Spleen (tissue), 11 donors: ENCODE measurements around the gene THY1. TPM values are rescaled to one million over a fixed set of nuclear protein-coding genes. Genes with fewer than 3 reads are reported as not detected.

Source experiments
- DNase-seq: peaks from one replicate; pipeline ENCODE4 v3.0.0-alpha.2; 2020
- H3K27ac ChIP-seq, 8 donors: fragments of 200-600 bp; sonication (generic) in 7 of 8; 1 replicate in 4 of 8; 2 replicates in 4 of 8; pipeline versions ENCODE4 v1.5.0 to v1.8.0; 2016 to 2021; ENCODE audit warnings: inconsistent platforms in 4 of 8, mild to moderate bottlenecking in 4 of 8, moderate library complexity in 1 of 8
- H3K27me3 ChIP-seq, 7 donors: fragments of 200-600 bp; sonication (generic) in 6 of 7; replicated peaks in 1 of 7; 1 replicate in 4 of 7; 2 replicates in 3 of 7; pipeline versions ENCODE4 v1.5.0 to v1.8.0; 2016 to 2021; ENCODE audit warnings: inconsistent platforms in 3 of 7, mild to moderate bottlenecking in 1 of 7
- H3K36me3 ChIP-seq, 6 donors: fragments of 200-600 bp; sonication (generic) in 5 of 6; 1 replicate in 4 of 6; 2 replicates in 2 of 6; pipeline versions ENCODE4 v1.5.0 to v1.8.0; 2016 to 2021; ENCODE audit warnings: inconsistent platforms in 2 of 6
- H3K4me1 ChIP-seq, 6 donors: fragments of 200-600 bp; sonication (generic) in 5 of 6; 1 replicate in 3 of 6; 2 replicates in 3 of 6; pipeline versions ENCODE4 v1.5.0 to v1.8.0; 2016 to 2021; ENCODE audit warnings: inconsistent platforms in 3 of 6
- H3K4me3 ChIP-seq, 8 donors: fragments of 200-600 bp; sonication (generic) in 7 of 8; 1 replicate in 4 of 8; 2 replicates in 4 of 8; pipeline versions ENCODE4 v1.5.0 to v1.8.0; 2016 to 2021; ENCODE audit warnings: inconsistent platforms in 4 of 8, mild to moderate bottlenecking in 4 of 8, moderate library complexity in 2 of 8
- H3K9me3 ChIP-seq, 8 donors: fragments of 200-600 bp; sonication (generic) in 7 of 8; 1 replicate in 4 of 8; 2 replicates in 4 of 8; pipeline versions ENCODE4 v1.5.0 to v1.8.0; 2016 to 2021; ENCODE audit warnings: inconsistent platforms in 4 of 8
- POLR2A ChIP-seq, 3 donors: fragments of 450-650 bp; IDR thresholded peaks; one replicate each; pipeline ENCODE4 v1.5.1; 2017; ENCODE audit warnings: antibody characterized with exemption in 3 of 3, mild to moderate bottlenecking in 1 of 3
- POLR2AphosphoS5 ChIP-seq, 3 donors: sonication (generic); formaldehyde crosslinking; IDR thresholded peaks; one replicate each; pipeline ENCODE4 v1.5.1; 2017; ENCODE audit warnings: antibody characterized with exemption in 3 of 3
- WGBS, 5 donors: extraction: QIAGEN DNeasy Blood & Tissue Kit in 3 of 5; methylation state at CpG; one replicate each; pipeline versions ENCODE4 v1.1.5 to v1.1.7; 2013 to 2018; 5-methylcytosine and 5-hydroxymethylcytosine counted together
- intact Hi-C: fragments of 100-400 bp; cut with DNase I; formaldehyde crosslinking; loops from one replicate; pipeline ENCODE4 v1.15.0; 2023; ENCODE audit warnings: low total_unique reads
- polyA plus RNA-seq, 3 donors: library from polyadenylated mRNA; stranded (reverse); fragments of 200-250 nt; gene quantifications; one replicate each; pipeline ENCODE4 v1.2.1, GENCODE V29; 2013
- total RNA-seq, 7 donors: library from RNA; depleted of rRNA in 3 of 7; stranded (reverse); fragments of >200 nt in 3 of 7; fragmentation: NEBNext Ultra II Directional in 4 of 7; extraction: Animal tissue kit (Norgen Biotek cat#: 25700) in 4 of 7; gene quantifications; one replicate each; pipeline versions ENCODE4 v1.1.0 to v1.2.1, GENCODE V29; 2016 to 2021
- TF ChIP-seq, protein P1 (sequence below), 11 experiments: fragments of 200-600 bp in 7 of 11; fragments of 450-650 bp in 4 of 11; sonication (generic) in 4 of 11; IDR thresholded peaks in 8 of 11; conservative IDR thresholded peaks in 3 of 11; 1 replicate in 7 of 11; 2 replicates in 4 of 11; pipeline versions ENCODE4 v1.4.0 to v1.8.0; 2016 to 2021; ENCODE audit warnings: antibody characterized with exemption in 11 of 11, inconsistent platforms in 4 of 11, mild to moderate bottlenecking in 1 of 11
- donor health status: healthy with polysubstance abuse.
- donor health status: DM: no; HTN: no; CAD: no; lungs with moderate emphysema.
- donor health status: DM: no; HTN: no; CAD: no.
- donor health status: Bipolar disorder and iron deficiency.
- donor health status: healthy.
- donor health status: DM: no; HTN: no; CAD: no.
- donor health status: DM: yes; HTN: yes; CAD: no.

Gene THY1
- total and polyA plus RNA-seq, 10 donors: 6.1 to 29.4 (median 14.2) TPM

- Histone ChIP-seq H3K4me3 (no peak overlapping the region), H3K4me1 (peaks cover 6 to 31% (median 20%) of the 10 kb centered on the region in 6 donors), H3K27ac (no peak overlapping the region), H3K27me3 (peaks cover 0 to 54% (median 36%) of the 10 kb centered on the region in 7 donors), H3K9me3 (peaks cover 0 to 3% (median 0%) of the 10 kb centered on the region in 8 donors), H3K36me3 (no peaks in the 10 kb centered on the region)
- no peak for TF ChIP-seq POLR2AphosphoS5 (IDR thresholded peaks at IDR 0.05)
- DNase-seq: no peak
- intact Hi-C loops: no loop called here
- WGBS, 5 donors: 79 to 99% (median 87%) methylated on average over 4 of the region's 4 CpGs
Observed at GRCh38 chr11:119418759-119419158, 4.2 kb downstream of the THY1 start.

GRCh38 chr11:119417726-119418540, 5.0 kb downstream of the THY1 start:
- peaks cover 0 to 46% (median 28%) of the 10 kb centered on the region in 7 donors for H3K27me3 ChIP-seq
- H3K36me3 ChIP-seq: no peaks in the 10 kb centered on the region
- no peak overlapping the region for H3K27ac ChIP-seq
- TF ChIP-seq POLR2A (IDR thresholded peaks at IDR 0.05): no peak
- no peak for TF ChIP-seq POLR2AphosphoS5 (IDR thresholded peaks at IDR 0.05)
- TF ChIP-seq, protein P1, sequence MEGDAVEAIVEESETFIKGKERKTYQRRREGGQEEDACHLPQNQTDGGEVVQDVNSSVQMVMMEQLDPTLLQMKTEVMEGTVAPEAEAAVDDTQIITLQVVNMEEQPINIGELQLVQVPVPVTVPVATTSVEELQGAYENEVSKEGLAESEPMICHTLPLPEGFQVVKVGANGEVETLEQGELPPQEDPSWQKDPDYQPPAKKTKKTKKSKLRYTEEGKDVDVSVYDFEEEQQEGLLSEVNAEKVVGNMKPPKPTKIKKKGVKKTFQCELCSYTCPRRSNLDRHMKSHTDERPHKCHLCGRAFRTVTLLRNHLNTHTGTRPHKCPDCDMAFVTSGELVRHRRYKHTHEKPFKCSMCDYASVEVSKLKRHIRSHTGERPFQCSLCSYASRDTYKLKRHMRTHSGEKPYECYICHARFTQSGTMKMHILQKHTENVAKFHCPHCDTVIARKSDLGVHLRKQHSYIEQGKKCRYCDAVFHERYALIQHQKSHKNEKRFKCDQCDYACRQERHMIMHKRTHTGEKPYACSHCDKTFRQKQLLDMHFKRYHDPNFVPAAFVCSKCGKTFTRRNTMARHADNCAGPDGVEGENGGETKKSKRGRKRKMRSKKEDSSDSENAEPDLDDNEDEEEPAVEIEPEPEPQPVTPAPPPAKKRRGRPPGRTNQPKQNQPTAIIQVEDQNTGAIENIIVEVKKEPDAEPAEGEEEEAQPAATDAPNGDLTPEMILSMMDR (IDR thresholded peaks at IDR 0.05 in 8 of 11, conservative IDR thresholded peaks at IDR 0.05 in 3 of 11): no peak
- intact Hi-C loops: no loop called here
- DNase-seq: no peak
- WGBS, 5 donors: 71 to 78% (median 76%) methylated on average over 15 to 19 of the region's 19 CpGs
- H3K4me1 ChIP-seq: peaks cover 6 to 24% (median 15%) of the 10 kb centered on the region in 6 donors
- H3K9me3 ChIP-seq: peaks cover 0 to 3% (median 0%) of the 10 kb centered on the region in 8 donors
- no peak overlapping the region for H3K4me3 ChIP-seq

DNA sequence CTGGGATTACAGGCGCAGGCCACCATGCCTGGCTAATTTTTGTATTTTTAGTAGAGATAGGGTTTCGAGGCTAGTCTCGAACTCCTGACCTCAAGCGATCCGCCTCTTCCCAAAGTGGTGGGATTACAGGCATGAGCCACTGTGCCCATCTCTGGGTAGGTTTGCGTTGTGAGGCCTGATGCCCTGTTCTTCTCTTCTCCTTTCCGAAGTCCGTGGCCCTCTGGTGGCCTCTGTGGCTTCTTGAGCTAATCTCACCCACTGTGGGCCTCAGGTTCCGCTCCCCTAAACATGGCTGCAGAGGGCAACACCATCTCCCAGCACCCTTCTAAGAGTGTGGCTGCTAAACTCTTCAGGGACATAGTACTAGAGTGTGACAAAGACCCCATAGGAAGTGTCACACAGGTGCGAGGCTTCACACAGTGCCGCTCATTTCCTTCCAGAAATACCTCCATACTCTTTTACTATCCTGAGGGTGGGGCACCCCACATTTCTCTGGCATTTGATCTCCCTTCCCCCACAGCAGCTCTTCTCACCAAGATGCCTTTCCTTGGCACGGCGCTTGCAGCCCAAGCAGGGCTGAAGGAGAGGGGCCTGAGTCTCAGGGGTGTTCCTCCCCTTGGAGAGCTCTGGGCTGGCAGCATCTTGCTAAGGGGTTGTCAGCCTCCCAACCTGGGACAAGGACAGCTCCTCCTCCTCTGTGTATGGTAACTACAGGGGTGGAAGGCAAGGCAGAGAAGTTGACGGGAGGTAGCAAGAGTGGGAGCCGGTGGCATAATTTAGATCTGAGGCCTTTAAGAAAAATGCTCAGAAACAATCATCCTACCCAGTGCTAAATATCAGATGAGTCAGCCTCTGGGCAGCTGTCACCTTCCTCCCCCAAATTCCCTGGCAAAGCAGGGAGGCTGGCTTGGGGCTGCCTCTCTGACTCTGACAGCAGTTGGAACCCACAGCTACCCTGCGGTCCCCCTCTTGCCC, 6.1 kb downstream of the THY1 start:
- Histone ChIP-seq H3K4me1 (peaks cover 0 to 14% (median 4%) of the 10 kb centered on the region in 6 donors), H3K36me3 (no peaks in the 10 kb centered on the region), H3K9me3 (peaks cover 0 to 3% (median 0%) of the 10 kb centered on the region in 8 donors), H3K4me3 (no peak overlapping the region), H3K27ac (no peak overlapping the region), H3K27me3 (peaks cover 0 to 36% (median 18%) of the 10 kb centered on the region in 7 donors)
- no peak for TF ChIP-seq POLR2AphosphoS5 (IDR thresholded peaks at IDR 0.05)
- TF ChIP-seq, protein P1 (IDR thresholded peaks at IDR 0.05 in 8 of 11, conservative IDR thresholded peaks at IDR 0.05 in 3 of 11): no peak
- 78 to 91% (median 90%) methylated on average over 16 of the region's 16 CpGs for WGBS, 5 donors
- no peak for DNase-seq
- intact Hi-C loops: no loop called here

GRCh38 chr11:119415966-119416365, 7.0 kb downstream of the THY1 start:
- no peaks in the 10 kb centered on the region for H3K36me3 ChIP-seq
- DNase-seq: no peak
- H3K27ac ChIP-seq: no peak overlapping the region
- peaks cover 0 to 4% (median 0%) of the 10 kb centered on the region in 6 donors for H3K4me1 ChIP-seq
- WGBS, 5 donors: 90 to 94% (median 92%) methylated on average over 10 of the region's 10 CpGs
- TF ChIP-seq, protein P1 (IDR thresholded peaks at IDR 0.05 in 8 of 11, conservative IDR thresholded peaks at IDR 0.05 in 3 of 11): no peak
- no peak for TF ChIP-seq POLR2A (IDR thresholded peaks at IDR 0.05)
- TF ChIP-seq POLR2AphosphoS5 (IDR thresholded peaks at IDR 0.05): no peak
- H3K9me3 ChIP-seq: peaks cover 0 to 3% (median 0%) of the 10 kb centered on the region in 8 donors
- H3K4me3 ChIP-seq: no peak overlapping the region
- intact Hi-C loops: no loop called here
- H3K27me3 ChIP-seq: peaks cover 0 to 26% (median 8%) of the 10 kb centered on the region in 7 donors
